SH-SY5Y (cell line): ENCODE results near the gene IL3.

Experiments used
- GATA2 ChIP-seq: IDR thresholded peaks from 2 replicates; pipeline ENCODE4 v1.6.1; 2011; ENCODE audit warnings: mild to moderate bottlenecking, low read depth, low read length
- GATA3 ChIP-seq: IDR thresholded peaks from 2 replicates; pipeline ENCODE4 v1.6.1; 2011; ENCODE audit warnings: low read depth, mild to moderate bottlenecking, low read length, moderate library complexity

DNA sequence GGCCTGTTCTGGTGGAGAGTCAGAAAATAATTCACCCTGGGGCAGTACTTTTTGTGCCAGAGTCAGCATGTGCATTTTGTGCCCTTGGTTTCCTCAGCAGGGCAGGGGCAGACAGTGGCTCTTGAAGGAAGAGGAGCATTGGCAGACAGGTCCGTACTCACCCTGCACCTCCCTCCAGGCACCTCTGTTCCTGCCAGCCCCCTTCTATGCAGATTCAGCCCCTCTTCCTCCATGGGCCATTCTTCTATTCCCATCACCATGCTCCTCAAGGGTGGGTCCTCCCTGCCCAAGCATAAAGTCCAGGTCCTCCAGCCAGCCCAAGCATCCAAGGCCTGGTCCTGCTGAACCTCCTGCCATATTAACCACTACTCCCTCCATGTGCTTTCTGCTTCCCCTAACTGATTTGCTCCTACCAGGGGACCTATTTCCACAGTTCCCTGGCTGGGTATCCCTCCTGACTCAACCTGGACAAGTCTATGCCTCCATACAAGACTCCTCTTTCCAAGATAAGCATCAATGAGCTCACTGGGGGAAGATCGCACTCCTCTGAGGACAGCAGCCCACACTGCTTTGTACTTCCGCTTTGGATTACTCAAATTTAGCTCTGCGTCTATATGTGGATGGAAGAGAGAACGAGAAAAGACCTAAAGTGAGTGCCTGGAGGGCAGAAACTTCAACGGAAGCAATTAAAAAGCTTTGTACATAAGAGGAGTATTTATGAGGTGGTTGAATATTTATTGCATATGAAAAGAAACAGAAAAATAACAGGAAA is 39.7 kb upstream of the IL3 start:
- TF ChIP-seq GATA2: no peak
- TF ChIP-seq GATA3: no peak
